ENCODE results near the gene UBFD1.
"Not testable (repeated sequence)": the region's sequence is repeated elsewhere in the genome, so short reads cannot be mapped to it uniquely, and the experiment has no call there.

Gene UBFD1, protein sequence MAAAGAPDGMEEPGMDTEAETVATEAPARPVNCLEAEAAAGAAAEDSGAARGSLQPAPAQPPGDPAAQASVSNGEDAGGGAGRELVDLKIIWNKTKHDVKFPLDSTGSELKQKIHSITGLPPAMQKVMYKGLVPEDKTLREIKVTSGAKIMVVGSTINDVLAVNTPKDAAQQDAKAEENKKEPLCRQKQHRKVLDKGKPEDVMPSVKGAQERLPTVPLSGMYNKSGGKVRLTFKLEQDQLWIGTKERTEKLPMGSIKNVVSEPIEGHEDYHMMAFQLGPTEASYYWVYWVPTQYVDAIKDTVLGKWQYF

DNA sequence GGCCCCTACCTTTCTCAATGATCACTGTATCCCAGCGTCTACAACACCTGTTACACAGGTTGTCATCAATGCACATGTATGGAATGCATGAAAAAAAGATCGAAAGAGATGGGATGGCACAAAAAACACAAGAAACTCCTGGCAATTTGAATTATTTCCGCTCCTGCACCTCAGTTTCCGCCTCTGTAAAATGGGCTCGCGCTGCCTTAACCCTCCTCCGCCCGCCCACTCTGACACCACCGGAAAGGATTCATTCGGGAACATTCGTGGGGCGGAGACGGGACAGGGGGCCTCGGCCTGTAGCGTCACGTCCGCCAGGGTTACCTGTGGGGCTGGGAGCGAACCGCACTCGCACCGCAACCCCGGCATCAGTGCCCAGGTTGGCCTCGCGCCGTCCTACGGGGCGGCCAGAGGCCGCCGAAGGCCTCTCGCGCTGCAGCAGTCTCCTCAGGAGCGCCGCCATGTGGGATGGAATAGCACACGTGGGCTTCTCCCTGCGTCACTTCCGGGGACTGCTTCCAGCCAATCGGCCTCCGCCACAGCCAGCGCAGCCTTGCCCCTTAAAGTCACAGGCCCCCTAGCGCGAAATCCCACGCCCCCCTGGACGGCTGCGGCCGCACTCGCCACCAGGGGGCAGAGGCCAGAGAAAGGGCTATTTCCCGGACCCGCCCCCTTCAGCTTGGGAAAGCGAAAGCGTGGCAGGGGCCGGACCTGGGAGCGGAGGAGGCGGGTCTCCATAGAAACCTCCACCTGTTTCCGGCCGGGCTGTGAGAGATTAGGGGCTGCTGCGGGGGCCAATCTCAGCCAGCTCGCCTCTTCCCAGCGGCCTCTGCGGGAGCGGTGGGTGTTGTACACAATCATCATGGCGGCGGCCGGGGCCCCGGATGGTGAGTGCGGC is at the start of gene UBFD1, which contains the start of gene EARS2:
Gene UBFD1 (plus strand): TSS at position 847 of the 898 bp plus-strand sequence. CDS start 16 bp downstream, at position 863.
Gene EARS2 (minus strand): TSS at position 470 of the 898 bp plus-strand sequence. CDS start 7 bp downstream, at position 463.
- H3K4me3 ChIP-seq (ENCODE audit: low read length), result peak within 1 kb of the TSS; percentile 93
- TF ChIP-seq, protein P1, sequence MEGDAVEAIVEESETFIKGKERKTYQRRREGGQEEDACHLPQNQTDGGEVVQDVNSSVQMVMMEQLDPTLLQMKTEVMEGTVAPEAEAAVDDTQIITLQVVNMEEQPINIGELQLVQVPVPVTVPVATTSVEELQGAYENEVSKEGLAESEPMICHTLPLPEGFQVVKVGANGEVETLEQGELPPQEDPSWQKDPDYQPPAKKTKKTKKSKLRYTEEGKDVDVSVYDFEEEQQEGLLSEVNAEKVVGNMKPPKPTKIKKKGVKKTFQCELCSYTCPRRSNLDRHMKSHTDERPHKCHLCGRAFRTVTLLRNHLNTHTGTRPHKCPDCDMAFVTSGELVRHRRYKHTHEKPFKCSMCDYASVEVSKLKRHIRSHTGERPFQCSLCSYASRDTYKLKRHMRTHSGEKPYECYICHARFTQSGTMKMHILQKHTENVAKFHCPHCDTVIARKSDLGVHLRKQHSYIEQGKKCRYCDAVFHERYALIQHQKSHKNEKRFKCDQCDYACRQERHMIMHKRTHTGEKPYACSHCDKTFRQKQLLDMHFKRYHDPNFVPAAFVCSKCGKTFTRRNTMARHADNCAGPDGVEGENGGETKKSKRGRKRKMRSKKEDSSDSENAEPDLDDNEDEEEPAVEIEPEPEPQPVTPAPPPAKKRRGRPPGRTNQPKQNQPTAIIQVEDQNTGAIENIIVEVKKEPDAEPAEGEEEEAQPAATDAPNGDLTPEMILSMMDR (conservative IDR thresholded peaks at IDR 0.05; ENCODE audit: low read depth, low read length), result peak; percentile 84
- DNase-seq (ENCODE audit: low read depth), result peak; percentile 95

DNA sequence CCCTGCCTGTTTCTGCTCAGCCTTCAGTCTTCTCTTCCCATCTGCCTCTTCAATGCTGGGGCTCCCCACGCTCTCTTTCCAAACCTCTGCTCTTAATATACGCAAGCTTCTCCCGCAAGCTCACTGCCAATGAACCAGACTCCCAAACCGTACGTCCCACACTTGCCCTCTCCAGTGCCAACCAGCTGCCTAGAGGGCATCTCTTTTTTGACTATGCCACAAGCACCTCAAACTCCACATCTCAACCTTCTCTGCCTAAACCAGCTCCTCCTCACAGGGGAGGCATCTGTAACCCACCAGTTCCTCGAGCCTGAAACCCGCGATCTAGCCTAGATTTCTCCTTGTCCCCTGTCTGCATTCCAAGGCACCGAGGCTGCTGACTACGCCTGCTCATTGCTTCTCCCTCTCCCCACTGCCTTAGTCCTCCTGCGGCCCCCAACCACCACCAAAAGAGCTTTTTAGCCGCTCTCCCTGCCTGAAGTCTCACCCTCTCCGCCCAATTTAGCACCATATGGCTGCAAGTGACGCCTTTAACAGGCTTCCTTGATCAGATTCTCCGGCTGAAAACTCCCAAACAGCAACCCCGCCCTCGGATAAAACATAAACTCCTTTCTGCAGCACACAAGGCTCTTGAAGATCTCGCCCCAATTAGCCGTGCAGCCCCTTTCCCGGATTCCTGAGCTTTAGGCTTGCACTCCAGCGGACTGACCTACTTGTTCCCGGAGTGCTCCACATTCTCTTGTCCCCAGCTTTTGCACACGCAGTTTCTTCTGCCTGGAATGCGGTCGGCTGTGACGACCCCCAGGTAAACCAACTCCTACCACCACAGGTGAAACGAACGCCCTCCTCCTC is 48.7 kb upstream of the UBFD1 start:
- H3K4me3 ChIP-seq (ENCODE audit: low read length), result peak overlapping the region; percentile 99
- no peak for DNase-seq (ENCODE audit: low read depth)
- TF ChIP-seq, protein P1 (conservative IDR thresholded peaks at IDR 0.05; ENCODE audit: low read depth, low read length), result no peak

DNA sequence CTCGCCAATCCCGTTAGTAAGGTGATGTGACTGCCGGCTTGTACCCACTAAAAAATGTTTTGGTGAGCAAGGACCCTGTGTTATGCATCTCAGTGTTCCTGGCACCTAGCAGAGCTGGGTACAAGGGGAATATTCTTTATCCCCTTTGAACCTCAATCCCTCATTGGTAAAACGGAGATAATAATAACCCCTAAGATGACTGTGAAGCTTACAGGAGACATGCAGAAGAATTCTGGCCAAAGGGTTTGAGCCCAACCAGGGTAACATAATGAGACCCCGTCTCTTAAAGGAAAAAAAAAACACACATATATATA is 48.1 kb upstream of the UBFD1 start:
- H3K4me3 ChIP-seq (ENCODE audit: low read length), result peak overlapping the region; percentile 99
- TF ChIP-seq, protein P1 (conservative IDR thresholded peaks at IDR 0.05; ENCODE audit: low read depth, low read length), result no peak
- no peak for DNase-seq (ENCODE audit: low read depth)

DNA sequence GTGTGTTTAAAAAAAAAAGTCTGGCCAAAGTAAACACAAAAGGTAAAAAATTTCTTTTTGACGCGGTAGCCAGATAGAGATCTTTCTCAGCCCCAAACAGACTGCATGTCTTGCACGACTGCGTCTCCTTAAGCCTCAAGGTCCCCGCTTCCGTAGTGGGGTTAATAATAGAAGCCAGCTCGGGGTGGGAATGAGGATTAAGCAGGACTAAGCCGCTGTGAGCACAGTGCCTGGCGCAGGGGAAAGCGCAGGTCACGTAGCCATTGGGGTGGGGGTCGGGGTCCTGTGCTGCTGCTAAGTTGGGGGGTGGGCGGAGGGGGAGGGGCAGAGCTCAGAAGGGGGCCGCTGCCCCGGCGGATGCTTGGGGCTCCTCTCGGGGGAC is 47.8 kb upstream of the UBFD1 start:
- DNase-seq (ENCODE audit: low read depth), result peak; percentile 86

DNA sequence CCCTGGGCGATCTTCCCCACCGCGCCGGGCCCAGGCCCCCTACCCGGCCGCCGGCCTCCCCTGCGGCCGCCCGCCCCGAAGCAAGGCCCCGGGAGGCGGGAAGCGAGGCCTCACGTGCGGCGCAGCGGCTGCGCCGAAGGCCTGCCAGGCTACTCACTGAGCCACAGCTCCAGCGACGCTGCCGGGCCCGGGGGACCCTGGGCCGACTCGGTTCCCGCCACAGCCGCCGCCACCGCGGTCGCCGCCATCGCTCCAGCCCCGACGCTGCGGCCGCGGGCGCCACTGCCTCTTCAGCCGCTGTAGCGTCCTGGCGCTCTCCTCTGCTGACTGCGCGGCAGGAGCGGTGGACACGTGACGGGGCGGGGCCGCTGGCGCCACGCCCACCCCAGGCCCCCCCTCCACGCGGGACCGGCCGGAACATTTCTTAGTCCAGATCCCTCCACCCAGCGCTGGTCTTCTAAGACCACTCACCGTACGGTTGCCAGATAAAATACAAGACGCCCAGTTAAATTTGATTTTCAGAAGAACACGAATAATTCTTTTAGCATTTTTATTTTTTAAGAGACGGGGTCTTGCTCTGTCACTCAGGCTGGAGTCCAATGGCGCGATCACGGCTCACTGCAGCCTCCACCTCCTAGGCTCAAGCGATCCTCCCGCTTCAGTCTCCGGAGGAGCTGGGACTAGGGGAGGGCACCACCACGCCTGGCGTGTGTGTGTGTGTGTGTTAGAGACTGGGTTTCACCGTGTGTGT is 47.2 kb upstream of the UBFD1 start, which contains the start of gene GGA2:
Gene GGA2 (minus strand): TSS at position 331 of the 751 bp plus-strand sequence. CDS start 83 bp downstream, at position 248.
- TF ChIP-seq, protein P1 (conservative IDR thresholded peaks at IDR 0.05; ENCODE audit: low read depth, low read length), result no peak
- peak within 1 kb of the TSS; percentile 99 for H3K4me3 ChIP-seq (ENCODE audit: low read length)
- DNase-seq (ENCODE audit: low read depth), result no peak

More for the DNA sequence above, 47.8 kb upstream of the UBFD1 start:
- peak overlapping the region; percentile 99 for H3K4me3 ChIP-seq (ENCODE audit: low read length)
- TF ChIP-seq, protein P1 (conservative IDR thresholded peaks at IDR 0.05; ENCODE audit: low read depth, low read length), result no peak

DNA sequence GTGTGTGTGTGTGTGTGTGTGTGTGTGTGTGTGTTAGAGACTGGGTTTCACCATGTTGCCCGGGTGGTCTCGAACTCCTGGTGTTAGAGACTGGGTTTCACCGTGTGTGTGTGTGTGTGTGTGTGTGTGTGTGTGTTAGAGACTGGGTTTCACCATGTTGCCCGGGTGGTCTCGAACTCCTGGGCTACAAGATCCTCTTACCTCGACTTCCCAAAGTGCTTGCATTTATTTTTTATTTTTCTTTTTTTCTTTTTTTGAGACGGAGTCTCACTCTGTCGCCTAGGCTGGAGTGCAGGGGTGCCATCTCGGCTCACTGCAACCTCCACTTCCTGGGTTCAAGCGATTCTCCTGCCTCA is 46.6 kb upstream of the UBFD1 start:
- peak overlapping the region; percentile 99 for H3K4me3 ChIP-seq (ENCODE audit: low read length)
- not testable (repeated sequence) for DNase-seq (ENCODE audit: low read depth)

Measured in retinal pigment epithelial cell (primary cell).